HCT116 (cell line): ENCODE measurements around the gene RBM39. TPM values are rescaled to one million over a fixed set of nuclear protein-coding genes. Genes with fewer than 3 reads are reported as not detected.

Experiments used
- ATAC-seq: fragments of 200-7000 bp; cut with Tn5 transposase; 2 replicates; pipeline ENCODE4 v1.9.1; 2020; ENCODE audit warnings: mild to moderate bottlenecking, moderate library complexity
- BruUV-seq: library from RNA; stranded (reverse); fragments of 400-500 nt; replicated peaks from 2 replicates; lab custom pipeline; 2021; lab: Mats Ljungman, UMichigan
- CTCF ChIA-PET: fragments of 300-600 bp; sonication (Branson Sonifier 250); formaldehyde crosslinking; loops from one replicate; lab custom pipeline; 2021; ENCODE audit warnings: antibody characterized with exemption; lab: Charles Lee
- POLR2A ChIA-PET: fragments of 300-600, 350-600 bp; sonication (Branson Sonifier 250); formaldehyde crosslinking; loops from one replicate; lab custom pipeline; 2021; ENCODE audit warnings: antibody characterized with exemption; lab: Charles Lee
- RAD21 ChIA-PET, 2 experiments: fragments of 300-600 bp; sonication (Branson Sonifier 250); formaldehyde crosslinking; loops; one replicate each; lab custom pipeline; 2023; ENCODE audit warnings: low total read pairs in 2 of 2; ENCODE audit not compliant: uncharacterized antibody in 2 of 2, unreplicated experiment in 2 of 2, low non-redundant PET in 1 of 2; lab: Charles Lee
- DNase-seq: peaks from one replicate; pipeline ENCODE4 v3.0.0-alpha.2; 2010; ENCODE audit warnings: low read depth, low spot score
- H2AFZ ChIP-seq: fragments of 200-600 bp; shearing (Covaris generic), sonication (generic); 2 replicates; pipeline ENCODE4 v1.6.1; 2017; ENCODE audit warnings: low read depth, mixed run types, mixed read lengths, antibody characterized with exemption, low read length; ENCODE audit not compliant: poor library complexity, severe bottlenecking
- H3K27ac ChIP-seq: 2 replicates; pipeline ENCODE4 v1.5.1; 2012; ENCODE audit warnings: low read depth, low read length
- H3K27me3 ChIP-seq: fragments of 200-600 bp; sonication (generic); 2 replicates; pipeline ENCODE4 v1.6.1; 2016; ENCODE audit warnings: mixed run types, low read length, mixed read lengths; ENCODE audit not compliant: insufficient read depth
- H3K36me3 ChIP-seq, 2 experiments: fragments of 200-500 bp in 1 of 2; fragments of 200-600 bp in 1 of 2; sonication (Bioruptor generic) in 1 of 2; sonication (generic) in 1 of 2; 2 replicates each; pipeline versions ENCODE4 v1.5.1 to v1.6.1; 2014 to 2016; ENCODE audit warnings: low read length in 2 of 2, inconsistent platforms in 1 of 2, mixed read lengths in 1 of 2, mixed run types in 1 of 2; ENCODE audit not compliant: insufficient read depth in 2 of 2, control insufficient read depth in 1 of 2
- H3K4me1 ChIP-seq, 2 experiments: fragments of 200-600 bp in 1 of 2; sonication (generic) in 1 of 2; 2 replicates each; pipeline versions ENCODE4 v1.5.1 to v1.6.1; 2012 to 2017; ENCODE audit warnings: low read length in 2 of 2, inconsistent platforms in 1 of 2, mild to moderate bottlenecking in 1 of 2, mixed read lengths in 1 of 2, mixed run types in 1 of 2, moderate library complexity in 1 of 2; ENCODE audit not compliant: insufficient read depth in 2 of 2, control insufficient read depth in 1 of 2
- H3K4me2 ChIP-seq: fragments of 200-600 bp; sonication (generic); 2 replicates; pipeline ENCODE4 v1.6.1; 2017; ENCODE audit warnings: mixed run types, low read length, mixed read lengths
- H3K4me3 ChIP-seq, 2 experiments: fragments of 200-600 bp in 1 of 2; sonication (generic) in 1 of 2; replicated peaks in 1 of 2; 2 replicates each; pipeline ENCODE4 v1.5.1; 2011 to 2016; ENCODE audit warnings: low read length in 2 of 2, control low read depth in 1 of 2, low read depth in 1 of 2, mild to moderate bottlenecking in 1 of 2, mixed read lengths in 1 of 2, mixed run types in 1 of 2
- H3K79me2 ChIP-seq: fragments of 200-600 bp; sonication (generic); 2 replicates; pipeline ENCODE4 v1.6.1; 2017; ENCODE audit warnings: mild to moderate bottlenecking, mixed run types, low read length, moderate library complexity, mixed read lengths; ENCODE audit not compliant: insufficient read depth
- H3K9ac ChIP-seq: fragments of 200-600 bp; sonication (generic); 2 replicates; pipeline ENCODE4 v1.6.1; 2016; ENCODE audit warnings: low read length, mixed read lengths
- H3K9me2 ChIP-seq: fragments of 200-600 bp; sonication (generic), shearing (Covaris generic); 2 replicates; pipeline ENCODE4 v1.6.1; 2017; ENCODE audit warnings: mixed run types, mild to moderate bottlenecking, moderate library complexity; ENCODE audit not compliant: insufficient read depth
- H3K9me3 ChIP-seq, 2 experiments: fragments of 200-500 bp in 1 of 2; fragments of 200-600 bp in 1 of 2; sonication (Bioruptor generic) in 1 of 2; sonication (generic) in 1 of 2; 2 replicates each; pipeline ENCODE4 v1.6.1; 2014 to 2017; ENCODE audit warnings: low read length in 2 of 2, mixed read lengths in 2 of 2, inconsistent platforms in 1 of 2, low read depth in 1 of 2, mild to moderate bottlenecking in 1 of 2, mixed run types in 1 of 2, moderate library complexity in 1 of 2; ENCODE audit not compliant: control insufficient read depth in 1 of 2, insufficient read depth in 1 of 2
- H4K20me1 ChIP-seq: fragments of 200-600 bp; sonication (generic), shearing (Covaris generic); 2 replicates; pipeline ENCODE4 v1.6.1; 2017; ENCODE audit warnings: mixed run types, mild to moderate bottlenecking, moderate library complexity; ENCODE audit not compliant: insufficient read depth
- EZH2phosphoT487 ChIP-seq: fragments of 200-600 bp; IDR thresholded peaks from 2 replicates; pipeline ENCODE4 v1.6.1; 2018; ENCODE audit warnings: antibody characterized with exemption, borderline replicate concordance
- FOSL1 ChIP-seq: IDR thresholded peaks from 2 replicates; pipeline ENCODE4 v1.6.1; 2012; ENCODE audit warnings: low read depth
- POLR2A ChIP-seq: IDR thresholded peaks from 2 replicates; pipeline ENCODE4 v1.7.0; 2011; ENCODE audit warnings: borderline replicate concordance; ENCODE audit not compliant: insufficient read depth, insufficient read length; ENCODE audit errors: extremely low read depth
- RAD21 ChIP-seq: IDR thresholded peaks from 2 replicates; pipeline ENCODE4 v1.6.1; 2012; ENCODE audit warnings: low read depth, mild to moderate bottlenecking
- ZBTB33 ChIP-seq: IDR thresholded peaks from 2 replicates; pipeline ENCODE4 v1.6.1; 2011; ENCODE audit warnings: mild to moderate bottlenecking, low read length, moderate library complexity; ENCODE audit not compliant: insufficient replicate concordance; ENCODE audit errors: extremely low read depth
- ZNF274 ChIP-seq: fragments of 200-500 bp; sonication (Bioruptor generic); IDR thresholded peaks from 2 replicates; pipeline ENCODE4 v1.6.1; 2014; ENCODE audit warnings: mild to moderate bottlenecking, low read depth, low read length, inconsistent platforms
- intact Hi-C: fragments of 100-400 bp; cut with micrococcal nuclease; formaldehyde crosslinking; loops from 2 replicates; pipeline ENCODE4 v1.10.0; 2022
- total RNA-seq: library from RNA; stranded (reverse); gene quantifications from one replicate; pipeline ENCODE4 v1.2.1, GENCODE V29; 2021; ENCODE audit not compliant: unreplicated experiment
- TF ChIP-seq, protein P1 (sequence below): IDR thresholded peaks from 2 replicates; pipeline ENCODE4 v1.6.1; 2012
- TF ChIP-seq, protein P2 (sequence below): IDR thresholded peaks from 2 replicates; pipeline ENCODE4 v1.6.1; 2012

The RBM39 gene
- total RNA-seq, 1 experiment from 2014 or later = 234 TPM

- no TSS peak for BruUV-seq
- H3K9ac ChIP-seq = no peak overlapping the region
- ATAC-seq (no peak), DNase-seq (no peak)
- ChIA-PET RAD21 (no interaction called here), CTCF (no interaction called here)
- H3K4me2 ChIP-seq = no peak overlapping the region
- H3K27me3 ChIP-seq = no peaks in the 10 kb centered on the region
- H4K20me1 ChIP-seq = peaks cover 81% of the 10 kb centered on the region
- peaks cover 78 to 92% of the 10 kb centered on the region in 2 experiments for H3K36me3 ChIP-seq
- H3K9me3 ChIP-seq = no peaks in the 10 kb centered on the region
- TF ChIP-seq RAD21 (no peak), EZH2phosphoT487 (no peak), FOSL1 (no peak), ZBTB33 (no peak), POLR2A (no peak), ZNF274 (no peak)
- TF ChIP-seq, protein P1, sequence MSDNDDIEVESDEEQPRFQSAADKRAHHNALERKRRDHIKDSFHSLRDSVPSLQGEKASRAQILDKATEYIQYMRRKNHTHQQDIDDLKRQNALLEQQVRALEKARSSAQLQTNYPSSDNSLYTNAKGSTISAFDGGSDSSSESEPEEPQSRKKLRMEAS = no peak
- TF ChIP-seq, protein P2, sequence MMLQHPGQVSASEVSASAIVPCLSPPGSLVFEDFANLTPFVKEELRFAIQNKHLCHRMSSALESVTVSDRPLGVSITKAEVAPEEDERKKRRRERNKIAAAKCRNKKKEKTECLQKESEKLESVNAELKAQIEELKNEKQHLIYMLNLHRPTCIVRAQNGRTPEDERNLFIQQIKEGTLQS = no peak
- TF ChIP-seq, all 23 proteins: peak for 0
- H2AFZ ChIP-seq = no peak overlapping the region
- H3K4me1 ChIP-seq = peaks cover 0 to 7% of the 10 kb centered on the region in 2 experiments; a peak in 3 of 4 replicates
- H3K9me2 ChIP-seq = no peaks in the 10 kb centered on the region
- H3K4me3 ChIP-seq = no peak overlapping the region
- intact Hi-C loops = no loop called here
- peaks cover 100% of the 10 kb centered on the region for H3K79me2 ChIP-seq
- H3K27ac ChIP-seq = no peak overlapping the region
- POLR2A ChIA-PET = interaction anchor here (1.0 to 1.5 kb wide), 2 partner anchors 8 to 258 kb away, joined by 3 read pairs; no protein-coding TSS in a partner anchor
These were observed 7.0 kb downstream of the RBM39 start for GRCh38 chr20:35734777-35735649.
